Fibroblast of lung (primary cell): ENCODE data around the gene SRGAP2B. TPM values are rescaled to one million over a fixed set of nuclear protein-coding genes. Genes with fewer than 3 reads are reported as not detected.
"Not testable (repeated sequence)": the region's sequence is repeated elsewhere in the genome, so short reads cannot be mapped to it uniquely, and the experiment has no call there.

Experiments used
- DNase-seq, 2 donors: peaks; one replicate each; pipeline versions ENCODE4 v3.0.0 to v3.0.0-alpha.2; 2010; ENCODE audit warnings: low read depth in 2 of 2
- H2AFZ ChIP-seq: 2 replicates; pipeline ENCODE4 v1.5.1; 2012; ENCODE audit warnings: low read length, control low read depth, inconsistent platforms
- H3K27ac ChIP-seq: 2 replicates; pipeline ENCODE4 v1.5.1; 2011; ENCODE audit warnings: low read length, control low read depth; ENCODE audit not compliant: insufficient read depth
- H3K27me3 ChIP-seq: 2 replicates; pipeline ENCODE4 v1.5.1; 2011; ENCODE audit warnings: mild to moderate bottlenecking, low read length; ENCODE audit not compliant: control insufficient read depth, insufficient read depth
- H3K36me3 ChIP-seq: 2 replicates; pipeline ENCODE4 v1.5.1; 2011; ENCODE audit warnings: low read length; ENCODE audit not compliant: control insufficient read depth, insufficient read depth
- H3K4me1 ChIP-seq: 2 replicates; pipeline ENCODE4 v1.5.1; 2011; ENCODE audit warnings: low read length; ENCODE audit not compliant: control insufficient read depth, insufficient read depth; ENCODE audit errors: extremely low read depth
- H3K4me2 ChIP-seq: 2 replicates; pipeline ENCODE4 v1.5.1; 2011; ENCODE audit warnings: low read length, control low read depth; ENCODE audit not compliant: insufficient read depth; ENCODE audit errors: extremely low read depth
- H3K4me3 ChIP-seq, 4 experiments: fragments of 200-600 bp in 1 of 4; sonication (generic) in 1 of 4; replicated peaks in 1 of 4; 2 replicates each; pipeline ENCODE4 v1.5.1; 2011 to 2016; ENCODE audit warnings: low read length in 4 of 4, low read depth in 3 of 4, mild to moderate bottlenecking in 3 of 4, control low read depth in 2 of 4, inconsistent platforms in 1 of 4, mixed read lengths in 1 of 4; ENCODE audit not compliant: insufficient read depth in 1 of 4; ENCODE audit errors: control extremely low read depth in 1 of 4
- H3K79me2 ChIP-seq: 2 replicates; pipeline ENCODE4 v1.5.1; 2012; ENCODE audit warnings: mild to moderate bottlenecking, low read length, inconsistent platforms; ENCODE audit not compliant: control insufficient read depth, insufficient read depth
- H3K9ac ChIP-seq: 2 replicates; pipeline ENCODE4 v1.5.1; 2011; ENCODE audit warnings: mild to moderate bottlenecking, low read length, control low read depth; ENCODE audit not compliant: insufficient read depth
- H3K9me3 ChIP-seq: 2 replicates; pipeline ENCODE4 v1.5.1; 2012; ENCODE audit warnings: low read depth, low read length; ENCODE audit not compliant: control insufficient read depth, insufficient read depth
- H4K20me1 ChIP-seq: 2 replicates; pipeline ENCODE4 v1.5.1; 2011; ENCODE audit warnings: low read length; ENCODE audit not compliant: control insufficient read depth, insufficient read depth; ENCODE audit errors: extremely low read depth
- polyA plus RNA-seq, 2 donors: library from polyadenylated mRNA; depleted of rRNA in 1 of 2; stranded (reverse) in 1 of 2; unstranded in 1 of 2; fragments of >200 nt; gene quantifications; 2 replicates each; pipeline ENCODE4 v1.2.1, GENCODE V29; 2011 to 2012; ENCODE audit warnings: missing spikeins in 1 of 2
- total RNA-seq: library from RNA; depleted of rRNA; stranded (reverse); fragments of >200 nt; gene quantifications from 2 replicates; pipeline ENCODE4 v1.2.1, GENCODE V29; 2014

The SRGAP2B gene
- total and polyA plus RNA-seq, 2 donors (not counting 1 experiment from before 2014, with no cell fraction given), result 24.8 to 32.7 TPM

- DNase-seq, H2AFZ ChIP-seq, H3K9me3 ChIP-seq, H3K27ac ChIP-seq, H4K20me1 ChIP-seq, H3K27me3 ChIP-seq, H3K4me3 ChIP-seq, H3K4me2 ChIP-seq, H3K4me1 ChIP-seq, H3K79me2 ChIP-seq, H3K9ac ChIP-seq, H3K36me3 ChIP-seq: not testable (repeated sequence)
Measured at GRCh38 chr1:145125112-145125511, 30.0 kb upstream of the SRGAP2B start.

GRCh38 chr1:145123992-145124641, 29.0 kb upstream of the SRGAP2B start:
- H2AFZ ChIP-seq, H3K9ac ChIP-seq, H3K4me1 ChIP-seq, H4K20me1 ChIP-seq, H3K36me3 ChIP-seq, H3K4me3 ChIP-seq, H3K27me3 ChIP-seq, H3K4me2 ChIP-seq, H3K79me2 ChIP-seq, DNase-seq, H3K27ac ChIP-seq, H3K9me3 ChIP-seq: not testable (repeated sequence)

DNA sequence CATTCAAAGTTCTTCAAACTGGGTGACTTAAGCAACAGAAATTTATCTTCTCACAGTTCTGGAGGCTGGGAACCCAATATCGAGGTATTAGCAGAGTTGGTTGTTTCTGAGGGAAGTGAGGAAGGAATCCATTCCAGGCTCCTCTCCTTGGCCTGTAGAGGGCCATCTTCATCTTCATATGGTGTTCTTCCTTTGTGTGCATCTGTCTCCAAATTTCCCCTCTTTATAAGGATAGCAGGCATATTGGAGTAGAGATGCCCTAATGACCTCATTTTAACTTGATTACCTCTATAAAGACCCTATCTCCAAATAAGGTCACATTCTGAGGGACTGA, 27.9 kb upstream of the SRGAP2B start:
- not testable (repeated sequence) for H3K4me1 ChIP-seq, H3K79me2 ChIP-seq, H3K27ac ChIP-seq, DNase-seq, H3K36me3 ChIP-seq, H3K9ac ChIP-seq, H3K27me3 ChIP-seq, H3K4me2 ChIP-seq, H3K4me3 ChIP-seq, H3K9me3 ChIP-seq, H4K20me1 ChIP-seq, H2AFZ ChIP-seq

DNA sequence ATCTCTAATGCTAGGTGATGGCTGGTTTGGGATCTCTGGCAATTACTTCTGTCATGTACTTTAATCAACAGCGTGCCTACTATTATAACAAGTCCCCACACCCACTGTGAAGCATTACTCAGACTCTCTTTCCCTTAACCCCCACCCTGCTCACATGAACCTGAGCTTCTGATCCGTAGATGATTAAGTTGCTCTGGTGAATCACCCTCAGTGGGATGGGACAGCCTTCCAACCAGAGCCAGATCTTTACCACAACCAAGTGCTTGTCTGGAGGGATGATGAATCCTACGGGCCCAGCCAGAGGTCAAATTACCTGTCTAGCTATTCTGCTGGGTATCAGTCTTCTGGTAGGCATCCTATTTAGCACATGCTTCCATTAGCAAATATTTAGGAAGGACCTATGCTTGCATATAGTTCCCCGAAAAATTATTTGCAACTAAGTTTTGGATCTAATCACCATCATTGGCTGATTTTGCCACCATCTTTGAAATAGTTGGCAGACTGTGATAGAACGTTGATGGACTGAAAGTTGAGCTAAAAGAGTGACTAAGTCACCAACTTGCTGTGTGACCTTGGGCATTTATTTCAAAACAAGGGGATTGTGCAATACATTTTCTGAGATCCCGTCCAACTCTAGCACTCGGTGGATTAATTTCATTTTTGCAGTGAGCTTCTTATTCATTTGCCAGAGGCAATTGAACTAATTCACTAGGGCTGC, 27.4 kb upstream of the SRGAP2B start:
- H3K4me2 ChIP-seq, H3K9ac ChIP-seq, H3K79me2 ChIP-seq, DNase-seq, H3K4me1 ChIP-seq, H3K9me3 ChIP-seq, H3K4me3 ChIP-seq, H3K27ac ChIP-seq, H3K27me3 ChIP-seq, H2AFZ ChIP-seq, H4K20me1 ChIP-seq, H3K36me3 ChIP-seq: not testable (repeated sequence)

DNA sequence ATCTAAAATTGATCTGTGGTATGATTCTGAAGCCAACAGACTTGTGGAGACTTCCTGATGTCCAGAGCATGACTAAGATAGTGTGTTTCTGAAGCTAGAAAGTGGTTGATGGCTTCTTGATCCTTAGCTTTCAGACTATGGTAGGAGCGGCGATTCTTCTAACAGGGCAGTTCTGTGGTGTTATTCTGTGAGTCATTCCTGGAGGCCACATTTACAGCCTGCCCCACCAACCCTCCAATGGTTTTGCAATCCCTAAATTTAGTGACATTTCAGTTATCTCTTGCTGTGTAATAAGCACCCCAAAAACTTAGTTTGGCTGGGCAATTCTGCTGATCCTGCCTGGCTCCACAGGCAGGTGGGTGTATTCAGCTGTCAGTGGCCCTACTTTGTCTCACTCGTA, 24.7 kb upstream of the SRGAP2B start:
- H3K27ac ChIP-seq, H3K9me3 ChIP-seq, H3K4me1 ChIP-seq, H3K27me3 ChIP-seq, H3K79me2 ChIP-seq, H3K4me2 ChIP-seq, DNase-seq, H3K9ac ChIP-seq, H3K4me3 ChIP-seq, H2AFZ ChIP-seq, H3K36me3 ChIP-seq, H4K20me1 ChIP-seq: not testable (repeated sequence)

GRCh38 chr1:145115587-145116493, 20.7 kb upstream of the SRGAP2B start:
- not testable (repeated sequence) for H3K4me1 ChIP-seq, H3K27ac ChIP-seq, H4K20me1 ChIP-seq, H3K4me3 ChIP-seq, H2AFZ ChIP-seq, DNase-seq, H3K9ac ChIP-seq, H3K79me2 ChIP-seq, H3K4me2 ChIP-seq, H3K27me3 ChIP-seq, H3K36me3 ChIP-seq, H3K9me3 ChIP-seq
